Fibroblast of lung (primary cell): ENCODE data around the gene FLT3LG.
A peak's percentile ranks its signal among the peaks of the same experiment; 100 is the strongest.

Experiments
- CTCF ChIP-seq, 2 donors: IDR thresholded peaks in 1 of 2; conservative IDR thresholded peaks in 1 of 2; 1 replicate in 1 of 2; 2 replicates in 1 of 2; pipeline ENCODE4 v1.5.1; 2011 to 2012; ENCODE audit warnings: low read length in 2 of 2, control low read depth in 1 of 2, inconsistent platforms in 1 of 2, low read depth in 1 of 2, mild to moderate bottlenecking in 1 of 2
- EZH2 ChIP-seq: IDR thresholded peaks from 2 replicates; pipeline ENCODE4 v1.5.1; 2012; ENCODE audit warnings: low read length, control low read depth, mild to moderate bottlenecking; ENCODE audit errors: missing control alignments

GRCh38 chr19:49502866-49503581, 29.0 kb downstream of the FLT3LG start:
- TF ChIP-seq EZH2 (no peak), CTCF (conservative IDR thresholded peaks at IDR 0.05 in 1 of 2, IDR thresholded peaks at IDR 0.05 in 1 of 2; ENCODE audit: low read depth in 1 of 2, low read length in 2 of 2) (peak; percentile 58 to 70)
